GM19372 (cell line): Measurements from ENCODE around the gene RIF1.

Source experiments
- ATAC-seq: cut with Tn5 transposase; IDR thresholded peaks from one replicate; pipeline ENCODE4 v1.9.1; 2021; ENCODE audit warnings: mild to moderate bottlenecking, low read depth, moderate library complexity; ENCODE audit not compliant: unreplicated experiment

Gene RIF1

DNA sequence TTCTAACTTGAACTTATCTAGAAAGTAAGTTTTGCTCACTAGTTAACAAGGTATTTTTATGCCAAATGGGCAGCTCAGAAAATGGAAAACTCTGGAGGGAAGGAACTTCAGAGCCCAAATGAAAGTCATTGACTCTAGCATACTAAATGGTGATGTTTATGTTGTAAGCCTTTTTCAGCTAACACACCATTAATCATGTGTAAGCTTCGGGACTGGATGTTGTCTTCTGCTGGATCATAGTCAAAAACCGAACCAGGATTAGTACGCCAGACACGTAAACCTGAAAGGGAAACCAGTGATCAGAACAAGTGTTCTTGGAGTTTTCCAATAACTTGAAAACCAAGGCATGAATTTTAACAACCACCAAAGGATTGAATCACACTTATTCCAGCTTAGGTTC, 81.8 kb downstream of the RIF1 start:
- ATAC-seq, result no peak

DNA sequence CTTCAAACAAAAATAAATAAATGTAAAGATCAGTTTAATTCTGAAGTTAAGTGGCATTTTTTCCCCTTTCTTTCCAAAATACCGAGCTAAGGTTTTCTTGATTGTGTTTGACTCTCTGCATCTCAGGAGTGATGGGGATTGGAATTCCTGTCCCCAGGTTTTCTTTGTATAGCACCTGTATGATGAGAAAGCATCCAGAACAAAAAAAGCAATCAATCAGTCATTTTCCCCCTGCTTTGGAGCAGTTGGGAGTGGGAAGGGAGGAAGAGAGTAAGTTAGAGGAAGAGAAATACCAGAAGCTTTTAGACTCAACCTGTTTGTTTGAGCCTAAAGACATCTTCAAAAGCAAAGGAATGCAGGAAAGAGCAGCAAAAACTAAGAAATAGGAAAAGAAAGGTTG, 88.5 kb downstream of the RIF1 start:
- no peak for ATAC-seq

GRCh38 chr2:151506170-151506569, 96.5 kb downstream of the RIF1 start:
- ATAC-seq, result no peak

GRCh38 chr2:151508519-151508918, 98.8 kb downstream of the RIF1 start:
- ATAC-seq, result no peak

DNA sequence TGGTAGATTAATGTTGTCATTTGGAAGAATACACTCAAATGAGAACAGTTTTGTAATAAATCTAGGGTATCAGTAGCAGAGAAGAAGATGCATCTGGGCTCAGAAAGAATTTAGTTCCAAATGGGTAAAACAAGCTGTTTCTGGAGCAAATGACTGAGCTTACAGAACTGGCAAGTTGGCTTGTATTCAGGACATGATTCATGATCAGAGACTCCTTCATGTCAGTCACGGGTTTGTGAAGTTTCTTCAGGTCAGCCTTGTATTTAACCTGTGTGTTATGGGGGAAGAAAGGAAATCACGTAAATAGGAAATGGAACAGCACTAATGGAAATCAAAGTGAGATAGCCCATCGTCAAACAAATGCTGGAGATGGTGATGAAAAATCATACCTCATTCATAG, 109.1 kb downstream of the RIF1 start:
- ATAC-seq, result no peak

DNA sequence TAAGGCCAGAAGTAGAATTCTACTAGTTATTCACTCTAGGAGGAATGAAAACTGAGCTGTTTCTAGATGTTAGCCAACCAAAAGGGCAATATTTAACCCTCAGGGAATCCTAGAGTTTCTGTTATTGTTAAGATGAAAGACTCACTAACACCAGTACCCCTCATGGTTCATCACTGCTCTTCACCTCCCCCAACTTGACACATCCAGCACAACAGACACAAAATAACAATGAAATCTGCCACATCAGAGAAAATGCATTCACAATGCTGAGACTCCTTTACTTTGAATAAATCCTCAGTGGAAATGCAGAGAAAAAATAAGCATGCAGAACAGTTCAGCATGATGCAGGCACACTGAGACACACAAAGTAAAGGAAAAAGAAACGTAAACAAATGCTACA, 111.3 kb downstream of the RIF1 start:
- no peak for ATAC-seq

DNA sequence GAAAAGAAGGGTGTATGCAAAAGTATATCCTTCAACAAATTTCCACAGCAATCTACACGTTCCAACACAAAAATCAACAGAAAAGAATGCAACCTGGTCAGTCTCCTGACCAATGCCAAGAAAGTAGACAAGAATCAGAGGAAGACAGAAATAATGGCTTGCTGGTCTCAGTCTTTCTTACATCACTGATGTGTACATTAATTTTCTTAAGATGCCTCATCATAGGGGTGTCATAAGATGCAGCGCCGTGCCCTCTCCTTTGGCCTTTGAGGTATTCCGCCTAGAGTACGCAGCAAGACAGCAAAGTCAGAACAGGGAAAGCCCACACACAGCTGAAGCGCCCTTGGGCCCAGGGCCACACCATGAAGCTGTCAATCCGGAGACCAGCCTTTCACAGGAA, 112.9 kb downstream of the RIF1 start:
- ATAC-seq, result no peak

DNA sequence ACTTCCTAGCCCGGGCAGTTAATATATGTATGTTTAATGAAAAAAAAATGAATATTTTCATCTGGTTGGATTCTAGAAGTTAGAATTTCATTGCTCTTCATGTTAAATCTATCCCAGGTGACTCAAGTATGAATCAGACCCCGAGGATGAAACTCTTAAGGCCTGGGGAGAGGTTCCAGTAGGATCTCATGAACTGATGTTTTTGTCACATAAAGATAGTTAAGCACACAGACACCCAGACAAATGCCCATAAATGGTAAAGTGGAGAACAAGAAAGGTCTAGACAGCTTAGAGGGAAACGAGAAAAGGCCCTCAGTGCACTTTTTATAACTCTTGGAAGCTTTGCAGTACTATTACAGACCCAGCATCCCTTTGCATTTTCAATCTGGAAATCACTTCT, 114.1 kb downstream of the RIF1 start:
- no peak for ATAC-seq

DNA sequence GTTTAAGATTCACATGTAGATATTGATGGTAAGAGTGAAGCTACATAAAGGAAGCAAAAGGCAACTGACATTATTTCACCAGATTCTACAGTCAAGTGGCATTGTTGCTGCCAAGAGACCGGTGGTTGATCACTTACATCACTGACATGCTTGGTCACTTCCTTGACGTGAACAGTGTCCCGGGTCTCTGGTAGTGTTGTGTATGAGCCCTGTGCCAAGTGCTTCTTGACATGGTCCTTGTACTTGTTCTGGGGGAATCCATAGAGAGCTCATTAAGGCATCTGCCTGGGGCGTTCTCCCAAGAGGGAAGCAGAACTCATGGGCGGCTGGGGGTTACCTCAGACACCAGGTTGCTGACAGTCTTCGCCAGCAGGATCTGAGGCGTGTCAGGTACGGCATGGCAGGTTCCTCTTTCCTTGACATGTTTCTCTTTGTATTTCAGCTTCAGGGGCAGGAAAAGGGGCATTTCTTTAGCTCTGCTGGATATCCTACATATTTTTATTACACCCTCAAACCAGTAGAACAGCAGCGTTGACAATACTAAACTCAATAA, 116.2 kb downstream of the RIF1 start:
- no peak for ATAC-seq

GRCh38 chr2:151526572-151527090, 116.9 kb downstream of the RIF1 start:
- no peak for ATAC-seq
